HG03135 (cell line): ENCODE measurements around the gene SLC1A7.

Source experiments
- ATAC-seq: cut with Tn5 transposase; IDR thresholded peaks from one replicate; pipeline ENCODE4 v1.9.1; 2021; ENCODE audit warnings: mild to moderate bottlenecking, moderate library complexity; ENCODE audit not compliant: unreplicated experiment

The SLC1A7 gene

DNA sequence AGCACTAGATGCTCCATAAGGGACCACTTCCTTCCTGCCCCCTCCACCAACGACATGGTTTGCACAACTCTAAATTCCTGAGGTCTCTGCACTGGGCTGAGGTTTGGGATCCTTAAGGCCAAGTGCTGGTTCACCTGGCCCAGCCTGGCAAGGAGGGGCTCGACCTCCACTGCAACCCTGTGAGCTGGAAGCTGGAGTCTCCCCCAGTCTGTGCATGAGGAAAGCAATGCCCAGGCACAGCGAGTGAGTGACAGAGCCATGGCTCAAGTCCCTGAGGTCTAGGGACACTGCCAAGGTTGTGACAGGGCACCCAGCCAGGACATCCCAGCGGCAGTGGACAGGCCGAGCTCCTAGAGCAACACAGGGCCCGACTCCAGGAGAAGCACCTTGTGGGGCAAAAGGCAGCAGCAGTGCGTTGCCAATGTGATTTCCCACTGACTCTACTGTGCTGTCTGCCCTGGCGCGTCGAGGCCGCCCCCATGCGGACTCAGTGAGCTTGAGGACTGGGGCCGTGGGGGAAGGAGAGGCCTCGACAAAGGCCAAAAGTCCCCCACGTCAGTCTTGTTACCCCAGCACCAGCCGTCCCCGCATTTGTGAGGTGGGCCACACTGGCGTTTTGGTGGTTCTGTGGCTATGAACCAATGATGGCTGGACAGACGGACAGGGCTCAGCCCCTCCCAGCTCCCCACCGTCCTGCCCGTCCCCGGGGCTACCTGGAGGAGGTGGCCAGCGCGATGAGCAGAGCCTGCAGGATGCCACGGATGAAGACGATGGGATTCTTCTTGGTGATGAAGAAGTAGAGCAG lies 50.4 kb downstream of the SLC1A7 start:
- ATAC-seq = no peak

GRCh38 chr1:53090227-53091147 lies 52.0 kb downstream of the SLC1A7 start:
- ATAC-seq = no peak

- no peak for ATAC-seq
Observed at GRCh38 chr1:53089478-53090226, 52.8 kb downstream of the SLC1A7 start.

GRCh38 chr1:53088616-53089300 lies 53.7 kb downstream of the SLC1A7 start:
- no peak for ATAC-seq

DNA sequence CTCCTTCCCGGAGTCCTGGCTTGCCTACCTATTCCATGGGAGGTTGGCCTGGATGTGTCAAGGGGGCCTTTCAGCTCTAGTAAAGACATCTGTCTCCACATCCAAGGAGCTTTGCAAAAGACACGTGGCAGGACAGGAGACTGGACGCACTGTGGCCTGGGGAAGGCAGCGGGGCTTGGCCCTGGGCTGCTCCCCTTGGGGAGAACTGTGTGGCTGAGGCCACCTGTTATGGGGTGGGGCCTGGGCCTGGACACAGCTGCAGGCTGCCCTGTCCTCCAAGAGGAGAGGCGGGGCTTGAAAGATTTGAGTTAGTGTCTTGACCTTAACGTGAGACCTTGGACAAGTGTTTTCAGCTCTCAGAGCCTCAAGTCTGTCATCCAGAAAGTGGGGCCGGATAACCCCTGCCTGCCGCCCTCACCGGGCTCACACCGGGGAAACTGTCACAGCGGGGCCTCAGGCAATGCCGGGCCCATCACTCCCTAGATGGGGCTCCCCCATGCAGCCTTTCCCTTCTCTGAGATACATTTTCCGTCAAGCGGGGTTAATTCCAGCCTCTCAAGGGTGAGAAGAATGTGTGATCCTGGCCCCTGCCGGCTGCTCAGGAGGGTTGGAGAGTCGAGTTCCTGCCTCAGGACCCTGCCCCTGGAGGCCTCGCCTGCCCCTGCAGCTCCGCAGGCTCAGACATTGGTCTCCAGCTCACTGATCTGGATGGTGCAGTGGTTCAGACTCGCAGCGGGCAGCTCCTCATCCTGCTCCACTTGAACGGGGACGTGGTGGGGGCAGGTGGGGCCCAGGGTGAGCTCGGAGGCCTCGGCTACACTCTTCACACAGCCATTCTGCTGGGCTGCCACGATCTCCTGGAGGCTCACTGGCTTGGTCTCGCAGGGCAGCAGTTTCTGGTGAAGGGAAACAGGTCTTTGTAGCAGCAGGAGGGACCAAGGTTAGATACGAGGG lies 54.8 kb downstream of the SLC1A7 start:
- no peak for ATAC-seq

DNA sequence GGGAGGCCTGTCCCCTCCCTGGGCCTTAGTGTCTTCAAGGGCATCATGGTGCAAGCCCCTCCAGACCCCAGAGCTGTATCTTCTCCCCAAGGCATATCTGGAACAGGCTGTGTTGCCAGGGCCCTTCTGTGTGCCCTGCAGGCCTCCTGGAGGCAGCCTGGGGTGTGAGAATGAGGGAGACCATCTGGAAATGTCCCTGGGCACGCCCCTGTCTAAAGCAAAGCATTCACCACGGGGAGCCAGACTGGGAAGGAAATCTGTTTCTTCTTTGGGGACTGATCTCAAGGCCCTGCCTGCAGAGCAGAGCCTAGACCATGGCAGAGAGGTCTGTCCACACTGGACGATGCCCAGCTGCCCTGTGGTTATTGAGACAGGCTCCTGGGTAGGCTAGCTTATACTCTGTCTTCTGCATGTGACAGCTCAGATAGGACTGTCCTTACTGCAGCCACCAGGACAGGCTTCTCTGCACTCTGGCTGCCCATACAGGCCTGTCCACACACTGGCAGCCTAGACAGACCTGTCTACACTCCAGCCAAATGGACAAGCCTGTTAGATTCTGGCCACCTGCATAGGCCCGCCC lies 55.9 kb downstream of the SLC1A7 start:
- no peak for ATAC-seq

DNA sequence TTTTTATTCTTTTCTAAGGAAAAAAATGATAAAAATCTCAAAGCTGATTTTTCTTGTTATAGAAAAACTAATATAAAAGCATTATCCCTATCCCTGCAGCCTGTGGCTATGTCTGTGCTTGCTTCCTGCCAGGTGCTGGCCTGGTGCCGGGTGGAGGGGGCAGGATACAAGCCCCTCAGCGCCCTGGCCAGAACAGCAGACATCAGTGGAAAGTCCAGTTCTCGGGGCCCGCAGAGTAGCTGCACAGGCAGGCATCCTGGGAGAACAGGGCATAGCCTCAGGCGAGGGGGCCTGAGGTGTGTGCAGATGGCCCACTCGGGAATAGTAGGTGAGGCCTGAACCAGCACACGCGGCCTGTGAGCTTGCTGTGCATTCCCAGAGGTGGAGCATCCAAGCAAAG lies 57.0 kb downstream of the SLC1A7 start:
- no peak for ATAC-seq

GRCh38 chr1:53084589-53084971 lies 57.9 kb downstream of the SLC1A7 start:
- ATAC-seq = no peak

GRCh38 chr1:53083636-53084588 lies 58.5 kb downstream of the SLC1A7 start:
- ATAC-seq = no peak

GRCh38 chr1:53082826-53083455 lies 59.5 kb downstream of the SLC1A7 start:
- ATAC-seq = no peak

DNA sequence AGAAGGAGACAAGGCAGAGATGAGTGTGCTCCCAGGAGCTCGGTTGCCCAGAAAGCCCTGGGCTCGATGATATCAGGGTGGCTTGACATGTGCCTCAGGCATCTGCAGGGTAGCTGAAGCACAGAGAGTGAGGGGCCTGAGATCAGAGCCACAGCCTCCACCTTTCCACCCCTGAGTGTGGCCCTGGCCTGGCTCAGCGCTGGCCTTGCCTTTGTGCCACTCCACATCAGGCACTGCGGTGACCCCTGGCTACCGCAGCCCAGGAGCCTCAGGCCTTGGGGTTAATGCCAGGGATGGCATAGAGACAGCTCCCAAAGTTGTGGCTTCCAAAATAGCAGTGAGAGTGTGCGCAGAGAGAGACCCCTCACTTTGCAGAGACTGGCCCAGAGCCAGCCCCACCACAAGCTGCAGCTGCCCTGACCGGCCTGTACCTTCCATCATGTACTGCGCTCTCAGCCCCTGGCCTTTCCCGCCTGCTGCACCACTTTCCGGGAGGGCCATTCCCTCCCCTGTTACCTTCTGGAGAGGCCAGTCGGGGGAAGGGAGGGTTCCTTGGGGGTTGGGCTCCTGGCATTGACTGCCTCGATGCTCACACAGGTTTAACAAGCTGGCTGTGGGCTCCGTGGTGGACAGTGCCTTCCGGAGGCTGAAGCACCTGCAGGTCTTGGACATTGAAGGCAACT lies 60.9 kb downstream of the SLC1A7 start:
- no peak for ATAC-seq

DNA sequence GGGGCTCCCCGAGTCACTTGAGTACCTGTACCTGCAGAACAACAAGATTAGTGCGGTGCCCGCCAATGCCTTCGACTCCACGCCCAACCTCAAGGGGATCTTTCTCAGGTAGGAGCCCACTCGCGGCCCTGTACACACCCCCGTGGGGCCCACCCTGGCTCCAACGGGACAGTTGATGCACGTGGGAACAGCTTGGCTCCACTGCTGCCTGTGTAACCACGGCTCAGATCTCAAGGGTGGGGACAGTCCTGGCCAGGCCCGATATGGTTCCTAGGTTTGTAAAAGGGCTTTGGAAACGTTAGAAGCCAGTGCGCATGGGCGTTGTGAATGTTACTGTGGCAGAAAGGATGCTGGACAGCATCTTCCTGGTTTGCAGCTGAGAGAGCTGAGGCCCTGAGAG lies 61.7 kb downstream of the SLC1A7 start:
- ATAC-seq = no peak

DNA sequence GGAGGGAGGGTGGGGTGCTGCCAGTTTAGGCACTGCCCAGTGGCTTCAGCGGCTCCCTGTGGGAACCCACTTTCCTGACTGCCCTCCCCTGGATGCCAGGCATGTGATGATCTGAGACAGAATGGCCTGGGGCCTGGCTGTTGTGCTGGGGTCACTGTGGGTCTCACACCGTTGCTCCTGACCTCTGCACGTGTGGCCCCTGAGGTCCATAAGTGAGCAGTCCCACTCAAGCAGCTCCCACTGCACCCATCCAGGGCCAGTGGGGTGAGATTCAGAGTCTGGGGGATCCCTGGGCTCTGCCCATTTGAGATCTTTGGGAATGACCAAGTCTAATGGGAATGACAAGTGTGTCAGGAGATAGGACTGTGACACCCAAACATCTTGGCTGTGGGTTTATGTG lies 62.4 kb downstream of the SLC1A7 start:
- no peak for ATAC-seq

- no peak for ATAC-seq
Observed at GRCh38 chr1:53079251-53079650, 63.2 kb downstream of the SLC1A7 start.

DNA sequence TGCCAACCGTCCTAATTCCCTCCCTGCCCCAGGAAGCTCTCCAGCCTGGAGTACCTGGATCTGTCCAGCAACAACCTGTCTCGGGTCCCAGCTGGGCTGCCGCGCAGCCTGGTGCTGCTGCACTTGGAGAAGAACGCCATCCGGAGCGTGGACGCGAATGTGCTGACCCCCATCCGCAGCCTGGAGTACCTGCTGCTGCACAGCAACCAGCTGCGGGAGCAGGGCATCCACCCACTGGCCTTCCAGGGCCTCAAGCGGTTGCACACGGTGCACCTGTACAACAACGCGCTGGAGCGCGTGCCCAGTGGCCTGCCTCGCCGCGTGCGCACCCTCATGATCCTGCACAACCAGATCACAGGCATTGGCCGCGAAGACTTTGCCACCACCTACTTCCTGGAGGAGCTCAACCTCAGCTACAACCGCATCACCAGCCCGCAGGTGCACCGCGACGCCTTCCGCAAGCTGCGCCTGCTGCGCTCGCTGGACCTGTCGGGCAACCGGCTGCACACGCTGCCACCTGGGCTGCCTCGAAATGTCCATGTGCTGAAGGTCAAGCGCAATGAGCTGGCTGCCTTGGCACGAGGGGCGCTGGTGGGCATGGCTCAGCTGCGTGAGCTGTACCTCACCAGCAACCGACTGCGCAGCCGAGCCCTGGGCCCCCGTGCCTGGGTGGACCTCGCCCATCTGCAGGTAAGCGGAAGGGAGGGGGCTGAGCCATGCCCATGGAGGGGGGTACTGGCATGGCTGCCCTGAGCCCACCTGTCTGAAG lies 63.9 kb downstream of the SLC1A7 start:
- ATAC-seq = no peak

- no peak for ATAC-seq
Observed at GRCh38 chr1:53077599-53077965, 64.9 kb downstream of the SLC1A7 start.
